Fibroblast of lung (primary cell): ENCODE data around the gene ZNF625. TPM values are rescaled to one million over a fixed set of nuclear protein-coding genes. Genes with fewer than 3 reads are reported as not detected.

Source experiments
- DNase-seq, 2 donors: peaks; one replicate each; pipeline versions ENCODE4 v3.0.0 to v3.0.0-alpha.2; 2010; ENCODE audit warnings: low read depth in 2 of 2
- H2AFZ ChIP-seq: 2 replicates; pipeline ENCODE4 v1.5.1; 2012; ENCODE audit warnings: low read length, control low read depth, inconsistent platforms
- H3K27ac ChIP-seq: 2 replicates; pipeline ENCODE4 v1.5.1; 2011; ENCODE audit warnings: low read length, control low read depth; ENCODE audit not compliant: insufficient read depth
- H3K27me3 ChIP-seq: 2 replicates; pipeline ENCODE4 v1.5.1; 2011; ENCODE audit warnings: mild to moderate bottlenecking, low read length; ENCODE audit not compliant: control insufficient read depth, insufficient read depth
- H3K36me3 ChIP-seq: 2 replicates; pipeline ENCODE4 v1.5.1; 2011; ENCODE audit warnings: low read length; ENCODE audit not compliant: control insufficient read depth, insufficient read depth
- H3K4me1 ChIP-seq: 2 replicates; pipeline ENCODE4 v1.5.1; 2011; ENCODE audit warnings: low read length; ENCODE audit not compliant: control insufficient read depth, insufficient read depth; ENCODE audit errors: extremely low read depth
- H3K4me2 ChIP-seq: 2 replicates; pipeline ENCODE4 v1.5.1; 2011; ENCODE audit warnings: low read length, control low read depth; ENCODE audit not compliant: insufficient read depth; ENCODE audit errors: extremely low read depth
- H3K4me3 ChIP-seq, 4 experiments: fragments of 200-600 bp in 1 of 4; sonication (generic) in 1 of 4; replicated peaks in 1 of 4; 2 replicates each; pipeline ENCODE4 v1.5.1; 2011 to 2016; ENCODE audit warnings: low read length in 4 of 4, low read depth in 3 of 4, mild to moderate bottlenecking in 3 of 4, control low read depth in 2 of 4, inconsistent platforms in 1 of 4, mixed read lengths in 1 of 4; ENCODE audit not compliant: insufficient read depth in 1 of 4; ENCODE audit errors: control extremely low read depth in 1 of 4
- H3K79me2 ChIP-seq: 2 replicates; pipeline ENCODE4 v1.5.1; 2012; ENCODE audit warnings: mild to moderate bottlenecking, low read length, inconsistent platforms; ENCODE audit not compliant: control insufficient read depth, insufficient read depth
- H3K9ac ChIP-seq: 2 replicates; pipeline ENCODE4 v1.5.1; 2011; ENCODE audit warnings: mild to moderate bottlenecking, low read length, control low read depth; ENCODE audit not compliant: insufficient read depth
- H3K9me3 ChIP-seq: 2 replicates; pipeline ENCODE4 v1.5.1; 2012; ENCODE audit warnings: low read depth, low read length; ENCODE audit not compliant: control insufficient read depth, insufficient read depth
- H4K20me1 ChIP-seq: 2 replicates; pipeline ENCODE4 v1.5.1; 2011; ENCODE audit warnings: low read length; ENCODE audit not compliant: control insufficient read depth, insufficient read depth; ENCODE audit errors: extremely low read depth
- CTCF ChIP-seq, 2 donors: IDR thresholded peaks in 1 of 2; conservative IDR thresholded peaks in 1 of 2; 1 replicate in 1 of 2; 2 replicates in 1 of 2; pipeline ENCODE4 v1.5.1; 2011 to 2012; ENCODE audit warnings: low read length in 2 of 2, control low read depth in 1 of 2, inconsistent platforms in 1 of 2, low read depth in 1 of 2, mild to moderate bottlenecking in 1 of 2
- EZH2 ChIP-seq: IDR thresholded peaks from 2 replicates; pipeline ENCODE4 v1.5.1; 2012; ENCODE audit warnings: low read length, control low read depth, mild to moderate bottlenecking; ENCODE audit errors: missing control alignments
- polyA plus RNA-seq, 2 donors: library from polyadenylated mRNA; depleted of rRNA in 1 of 2; stranded (reverse) in 1 of 2; unstranded in 1 of 2; fragments of >200 nt; gene quantifications; 2 replicates each; pipeline ENCODE4 v1.2.1, GENCODE V29; 2011 to 2012; ENCODE audit warnings: missing spikeins in 1 of 2
- total RNA-seq: library from RNA; depleted of rRNA; stranded (reverse); fragments of >200 nt; gene quantifications from 2 replicates; pipeline ENCODE4 v1.2.1, GENCODE V29; 2014

ZNF625 gene
- total and polyA plus RNA-seq, 2 donors (not counting 1 experiment from before 2014, with no cell fraction given): 3.7 to 15.0 TPM

GRCh38 chr19:12199757-12200419 lies 43.4 kb upstream of the ZNF625 start:
- TF ChIP-seq CTCF (conservative IDR thresholded peaks at IDR 0.05 in 1 of 2, IDR thresholded peaks at IDR 0.05 in 1 of 2; ENCODE audit: low read depth in 1 of 2, low read length in 2 of 2) (no peak), EZH2 (no peak)
- Histone ChIP-seq H3K27me3 (no peaks in the 10 kb centered on the region), H3K4me1 (no peaks in the 10 kb centered on the region)

GRCh38 chr19:12198136-12198535 lies 41.6 kb upstream of the ZNF625 start:
- H3K27ac ChIP-seq: no peak overlapping the region
- no peak for DNase-seq
- H3K36me3 ChIP-seq: no peaks in the 10 kb centered on the region
- no peak overlapping the region for H3K4me3 ChIP-seq
- H4K20me1 ChIP-seq: no peaks in the 10 kb centered on the region
- TF ChIP-seq EZH2: no peak
- H3K9ac ChIP-seq: no peak overlapping the region
- no peak overlapping the region for H2AFZ ChIP-seq
- peaks cover 2% of the 10 kb centered on the region for H3K9me3 ChIP-seq
- no peaks in the 10 kb centered on the region for H3K79me2 ChIP-seq
- H3K4me1 ChIP-seq: no peaks in the 10 kb centered on the region
- no peak overlapping the region for H3K4me2 ChIP-seq
- no peaks in the 10 kb centered on the region for H3K27me3 ChIP-seq

More at GRCh38 chr19:12199757-12200419, 43.4 kb upstream of the ZNF625 start:
- Histone ChIP-seq H3K4me3 (no peak overlapping the region), H2AFZ (no peak overlapping the region), H3K4me2 (no peak overlapping the region), H3K36me3 (no peaks in the 10 kb centered on the region), H3K27ac (no peak overlapping the region), H3K9me3 (no peaks in the 10 kb centered on the region), H3K79me2 (no peaks in the 10 kb centered on the region), H3K9ac (no peak overlapping the region), H4K20me1 (no peaks in the 10 kb centered on the region)
- no peak for DNase-seq

GRCh38 chr19:12194827-12195731 lies 38.5 kb upstream of the ZNF625 start:
- Histone ChIP-seq H3K4me1 (no peaks in the 10 kb centered on the region), H3K79me2 (no peaks in the 10 kb centered on the region), H3K27ac (no peak overlapping the region), H3K4me3 (peak overlapping the region; percentile 24 to 72 (median 26)), H2AFZ (no peak overlapping the region), H4K20me1 (no peaks in the 10 kb centered on the region), H3K4me2 (peak overlapping the region; percentile 51), H3K9me3 (peaks cover 2% of the 10 kb centered on the region), H3K36me3 (no peaks in the 10 kb centered on the region), H3K27me3 (no peaks in the 10 kb centered on the region), H3K9ac (no peak overlapping the region)
- peak; percentile 66 to 75 for DNase-seq
- no peak for TF ChIP-seq EZH2
- TF ChIP-seq CTCF (conservative IDR thresholded peaks at IDR 0.05 in 1 of 2, IDR thresholded peaks at IDR 0.05 in 1 of 2; ENCODE audit: low read depth in 1 of 2, low read length in 2 of 2): no peak
